PC-3 (cell line): ENCODE measurements around the gene WDR90.

Experiments used
- CTCF ChIP-seq: fragments of 300-600 bp; sonication (generic); conservative IDR thresholded peaks from 2 replicates; pipeline ENCODE4 v1.5.1; 2017; ENCODE audit warnings: antibody characterized with exemption, low read depth, mild to moderate bottlenecking, low read length
- EZH2 ChIP-seq: fragments of 300-600 bp; sonication (generic); IDR thresholded peaks from one replicate; pipeline ENCODE4 v1.6.1; 2017; ENCODE audit warnings: antibody characterized with exemption, mild to moderate bottlenecking, low read length; ENCODE audit not compliant: unreplicated experiment
- EZH2phosphoT487 ChIP-seq: fragments of 300-600 bp; sonication (generic); IDR thresholded peaks from 2 replicates; pipeline ENCODE4 v1.6.1; 2018; ENCODE audit warnings: mild to moderate bottlenecking, antibody characterized with exemption, low read length, borderline replicate concordance

DNA sequence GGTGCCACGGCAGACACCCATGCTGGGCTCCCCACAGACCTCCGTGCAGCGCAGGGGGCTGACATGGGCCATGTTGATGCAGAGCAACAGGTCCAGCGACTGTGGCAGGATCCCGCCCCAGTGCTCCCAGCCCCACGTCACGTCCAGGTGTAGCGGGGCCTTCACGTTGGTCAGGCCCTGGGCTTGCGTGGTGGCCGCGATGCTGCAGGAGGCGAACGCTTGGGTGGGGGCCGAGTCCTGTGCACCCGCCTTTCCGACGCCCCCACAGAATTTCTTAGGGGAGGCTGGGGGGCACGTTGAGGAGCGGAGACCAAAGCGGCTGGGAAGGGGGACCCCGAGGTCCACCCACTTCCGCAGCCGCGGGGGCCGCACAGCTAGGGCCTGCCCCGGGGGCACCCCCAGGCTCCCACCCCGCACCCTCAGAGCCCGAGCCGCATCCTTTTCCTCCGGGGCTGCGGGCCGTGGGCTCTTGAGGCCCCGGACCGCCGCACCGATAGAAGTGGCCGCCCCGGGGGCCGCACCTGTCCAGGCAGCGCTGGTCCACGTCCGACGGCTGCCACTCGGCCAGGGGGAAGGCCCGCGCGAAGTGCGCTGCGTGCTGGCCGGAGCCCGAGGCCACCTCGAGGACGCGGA lies 13.5 kb upstream of the WDR90 start:
- TF ChIP-seq EZH2: no peak
- no peak for TF ChIP-seq CTCF
- no peak for TF ChIP-seq EZH2phosphoT487
